EH (cell line): Measurements from ENCODE around the gene TNFAIP2.
"Not testable (repeated sequence)": the region's sequence is repeated elsewhere in the genome, so short reads cannot be mapped to it uniquely, and the experiment has no call there.

Source experiments
- DNase-seq: peaks from one replicate; pipeline ENCODE4 v3.0.0-alpha.2; 2015; ENCODE audit warnings: low read depth

The TNFAIP2 gene

DNA sequence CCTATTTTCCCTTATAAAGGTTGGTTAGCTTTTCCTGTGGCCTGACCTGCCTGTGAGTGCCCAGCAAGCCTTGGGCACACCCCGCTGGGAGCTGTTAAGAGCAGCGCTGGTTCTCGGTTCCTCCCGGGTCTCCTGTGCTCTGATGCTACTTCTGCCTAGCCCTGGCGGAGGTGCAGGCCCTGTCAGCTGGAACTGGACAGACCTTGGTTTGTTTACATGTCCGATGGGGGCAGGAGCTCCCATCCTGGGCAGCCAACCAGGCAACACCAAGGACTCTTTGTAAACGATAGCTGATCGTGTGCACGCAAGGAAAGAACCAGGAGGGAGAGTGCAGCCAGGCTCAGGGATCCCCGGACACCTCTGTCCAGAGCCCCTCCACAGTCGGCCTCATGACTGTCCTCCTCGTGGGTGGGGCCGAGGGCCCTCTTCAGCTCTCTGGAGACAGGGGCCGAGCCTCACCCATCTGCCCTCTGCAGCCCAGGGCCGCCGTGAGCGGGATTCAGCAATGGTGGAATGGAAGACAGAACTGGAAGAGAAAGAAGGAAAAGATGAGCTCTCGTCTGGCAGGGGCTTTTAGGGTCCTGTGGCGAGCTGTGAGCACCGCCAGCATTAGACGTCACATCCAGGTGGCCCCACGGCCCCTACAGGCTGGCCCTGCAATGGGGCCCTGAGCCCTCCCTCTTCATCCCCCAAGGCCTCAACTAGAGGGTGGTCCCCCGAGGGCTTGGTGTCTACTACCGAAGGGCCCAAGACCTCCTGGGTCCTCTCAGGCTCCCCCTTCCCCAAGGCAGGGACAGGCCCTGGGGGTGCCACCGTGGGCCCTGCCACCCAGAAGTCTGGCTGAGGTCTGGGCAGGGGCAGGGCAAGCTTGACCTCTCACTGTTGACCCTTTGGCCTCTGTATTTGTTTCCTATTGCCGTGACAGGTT, 12.3 kb downstream of the TNFAIP2 start:
- no peak for DNase-seq

DNA sequence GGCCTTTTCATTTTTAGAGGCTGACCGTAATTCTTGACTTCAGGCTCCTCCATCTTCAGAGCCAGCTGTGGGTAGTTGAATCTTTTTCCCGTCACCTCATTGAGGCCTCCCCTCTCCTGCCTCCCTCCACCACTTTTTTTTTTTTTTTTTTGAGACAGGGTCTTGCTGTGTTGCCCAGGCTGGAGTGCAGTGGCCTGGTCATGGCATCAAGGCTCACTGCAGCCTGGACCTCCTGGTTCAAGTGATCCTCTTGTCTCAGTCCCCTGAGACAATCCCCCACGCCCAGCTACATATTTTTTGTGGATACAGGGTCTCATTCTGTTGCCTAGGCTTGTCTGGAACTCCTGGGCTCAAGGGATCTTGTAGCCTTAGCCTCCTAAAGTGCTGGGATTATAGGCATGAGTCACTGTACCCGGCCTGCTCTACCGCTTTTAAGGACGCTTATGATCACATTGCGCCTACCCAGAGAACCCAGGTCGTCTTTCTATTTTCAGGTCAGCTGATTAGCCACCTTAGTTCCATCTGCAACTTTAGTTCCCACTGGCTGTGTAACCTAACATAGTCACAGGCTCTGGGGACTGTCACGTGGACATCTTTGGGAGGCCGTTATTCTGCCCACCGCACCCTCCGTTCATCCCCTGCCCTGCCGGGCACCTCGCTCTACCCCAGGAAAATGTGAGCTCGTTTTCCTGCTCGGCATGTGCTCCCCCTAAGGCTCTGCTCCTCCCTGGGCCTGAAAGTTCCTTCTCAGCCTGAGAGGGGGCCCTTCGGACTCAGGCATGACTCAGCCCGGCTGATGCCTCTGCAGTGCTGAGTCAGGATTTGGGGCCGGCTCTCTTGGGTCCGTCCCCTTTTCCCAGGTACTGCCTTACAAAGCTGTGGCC, 13.4 kb downstream of the TNFAIP2 start:
- peak; percentile 73 for DNase-seq

DNA sequence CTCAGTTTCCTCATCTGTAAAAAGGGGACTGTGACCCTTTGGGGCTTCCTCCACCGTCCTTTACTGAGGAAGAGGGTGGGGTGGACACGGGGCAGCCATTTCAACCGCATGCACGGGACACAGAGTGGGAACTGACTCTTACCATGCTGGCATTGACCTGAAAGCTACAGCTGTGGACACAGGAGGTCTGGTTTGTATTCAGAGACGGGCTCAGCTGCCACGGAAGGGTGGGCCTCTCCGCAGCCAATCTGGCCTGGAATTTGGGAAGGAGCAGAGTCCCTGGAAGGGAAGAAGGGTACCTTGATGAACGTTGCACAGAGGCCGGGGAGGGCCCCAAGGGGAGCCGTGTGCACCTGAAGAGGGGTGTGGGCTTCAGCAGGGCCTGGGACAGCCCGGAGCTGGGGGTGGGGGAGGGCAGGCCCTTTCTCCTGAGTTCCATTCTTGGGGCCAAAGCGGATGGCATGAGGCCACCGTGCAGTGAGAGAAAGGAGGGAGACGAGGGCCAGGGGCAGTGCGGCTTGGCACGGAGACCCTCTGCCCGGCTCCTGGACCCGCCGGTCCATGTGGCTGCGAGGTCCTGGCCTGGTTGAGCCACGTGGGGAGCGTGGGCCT, 14.5 kb downstream of the TNFAIP2 start:
- DNase-seq, result no peak

DNA sequence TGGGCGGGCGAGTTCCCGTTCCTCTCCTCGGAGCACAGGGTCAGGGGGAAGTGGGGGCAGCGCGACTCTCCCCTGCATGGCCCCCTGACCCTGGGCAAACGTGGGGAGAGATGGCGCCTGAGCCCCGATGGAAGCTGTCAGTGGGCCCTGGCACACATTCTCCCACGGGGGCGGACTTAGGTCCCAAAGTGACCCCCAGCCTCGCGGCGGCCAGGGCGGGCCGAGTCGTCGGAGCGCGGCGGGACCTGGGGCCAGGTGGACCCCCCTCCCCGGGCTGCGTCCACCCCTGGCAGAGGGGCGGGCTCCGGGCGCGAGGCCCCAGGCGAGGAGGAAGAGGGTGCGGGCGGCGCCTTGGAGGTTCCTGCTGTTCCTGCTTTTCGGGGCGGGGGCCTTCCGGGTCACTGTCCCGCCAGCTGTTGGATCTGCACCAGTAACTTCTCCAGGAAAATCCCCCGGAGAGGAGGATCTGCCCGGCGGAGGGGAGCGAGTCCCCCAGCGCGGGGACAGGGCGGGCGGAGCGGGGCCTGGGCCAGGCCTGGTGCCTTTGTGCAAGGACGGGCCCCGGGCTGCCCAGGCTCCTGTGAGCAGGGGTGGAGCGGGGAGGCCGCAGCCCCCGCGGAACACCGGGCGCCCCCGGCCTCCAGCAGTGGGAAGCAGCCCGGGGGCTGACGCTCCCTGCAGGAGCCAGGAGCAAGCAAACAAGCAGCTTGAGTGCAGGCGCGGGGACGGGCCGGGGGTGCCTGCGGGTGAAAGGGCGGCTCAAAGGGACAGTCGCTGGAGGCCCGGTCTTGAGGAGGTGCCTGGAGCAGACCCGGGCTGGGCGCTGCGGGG, 15.3 kb downstream of the TNFAIP2 start:
- no peak for DNase-seq

DNA sequence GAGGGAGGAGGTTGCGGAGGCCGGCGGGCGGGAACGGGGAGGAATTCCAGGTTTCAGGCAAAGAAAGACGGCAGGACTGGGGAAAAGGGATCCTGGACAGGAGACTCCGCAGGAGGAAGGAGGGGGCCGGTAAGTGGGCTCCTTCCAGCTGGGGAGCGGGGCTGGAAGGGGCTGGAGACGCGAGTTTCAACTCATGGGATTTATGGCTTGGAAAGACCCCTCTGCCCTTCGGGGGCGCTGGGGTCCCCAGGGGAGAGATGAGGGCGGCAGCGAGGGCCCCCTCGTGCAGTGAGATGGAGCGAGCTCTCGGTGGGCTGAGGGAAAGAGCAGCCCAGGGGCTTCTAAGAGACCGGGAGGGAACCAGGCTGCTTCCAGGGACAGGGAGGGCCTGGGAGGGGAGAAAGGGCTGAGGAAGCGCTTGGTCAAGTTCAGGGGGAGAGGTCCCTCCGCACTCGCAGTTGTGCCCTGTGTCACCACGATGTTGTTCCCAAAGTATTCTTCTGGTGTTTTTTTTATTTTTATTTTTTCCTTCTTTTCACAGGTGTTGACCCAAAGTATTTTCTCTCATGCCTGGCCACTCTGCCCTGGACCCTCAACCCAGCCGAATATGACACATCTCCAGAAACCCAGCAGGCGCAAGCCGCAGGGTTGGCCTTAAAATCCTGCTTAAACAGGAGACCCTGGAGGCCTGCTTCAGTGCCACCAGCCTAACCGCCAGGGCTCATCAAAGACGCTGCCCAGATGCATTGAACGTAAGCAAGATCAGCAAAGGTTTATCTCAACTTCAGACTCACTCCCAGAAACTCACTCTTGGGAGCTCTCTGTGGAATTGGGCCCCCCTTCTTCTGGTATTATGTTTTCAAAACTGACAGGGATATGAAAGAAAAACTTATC, 16.1 kb downstream of the TNFAIP2 start:
- DNase-seq, result no peak

DNA sequence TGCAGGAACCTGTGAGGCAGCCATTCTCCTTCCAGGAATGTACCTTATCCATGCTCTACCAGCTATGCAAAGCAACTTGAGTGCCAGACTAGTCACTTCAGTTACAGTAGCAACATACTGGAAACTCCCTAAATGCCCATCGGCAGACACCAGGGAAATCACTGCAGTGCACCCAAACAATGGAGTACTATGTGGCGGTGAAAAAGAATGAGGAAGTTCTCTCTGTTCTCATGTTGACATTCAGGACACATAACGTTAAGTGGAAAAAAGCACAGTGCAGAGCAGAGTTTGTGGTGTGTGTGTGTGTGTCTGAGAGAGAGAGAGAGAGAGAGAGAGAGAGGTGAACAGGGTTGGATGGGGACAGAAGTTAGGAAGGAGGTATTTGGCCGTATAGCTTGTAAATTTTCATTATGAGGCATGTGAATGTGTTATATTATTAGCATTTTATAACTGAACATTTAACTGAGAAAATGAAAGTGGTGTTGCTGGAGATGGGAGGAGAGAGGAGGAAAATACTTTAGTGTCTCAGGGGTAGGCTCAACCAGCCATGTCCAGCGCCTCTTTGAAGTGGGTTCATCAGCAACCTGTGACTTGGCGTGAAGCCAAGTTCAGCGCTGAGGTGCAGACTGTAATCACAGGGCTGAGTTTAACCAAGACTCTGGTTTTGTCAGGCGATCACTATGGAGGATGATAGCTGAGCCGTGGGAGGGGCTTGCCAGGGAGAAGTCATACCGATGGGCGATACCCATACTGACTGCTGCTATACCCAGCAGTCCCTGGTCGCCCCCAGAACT, 17.3 kb downstream of the TNFAIP2 start:
- DNase-seq, result no peak

DNA sequence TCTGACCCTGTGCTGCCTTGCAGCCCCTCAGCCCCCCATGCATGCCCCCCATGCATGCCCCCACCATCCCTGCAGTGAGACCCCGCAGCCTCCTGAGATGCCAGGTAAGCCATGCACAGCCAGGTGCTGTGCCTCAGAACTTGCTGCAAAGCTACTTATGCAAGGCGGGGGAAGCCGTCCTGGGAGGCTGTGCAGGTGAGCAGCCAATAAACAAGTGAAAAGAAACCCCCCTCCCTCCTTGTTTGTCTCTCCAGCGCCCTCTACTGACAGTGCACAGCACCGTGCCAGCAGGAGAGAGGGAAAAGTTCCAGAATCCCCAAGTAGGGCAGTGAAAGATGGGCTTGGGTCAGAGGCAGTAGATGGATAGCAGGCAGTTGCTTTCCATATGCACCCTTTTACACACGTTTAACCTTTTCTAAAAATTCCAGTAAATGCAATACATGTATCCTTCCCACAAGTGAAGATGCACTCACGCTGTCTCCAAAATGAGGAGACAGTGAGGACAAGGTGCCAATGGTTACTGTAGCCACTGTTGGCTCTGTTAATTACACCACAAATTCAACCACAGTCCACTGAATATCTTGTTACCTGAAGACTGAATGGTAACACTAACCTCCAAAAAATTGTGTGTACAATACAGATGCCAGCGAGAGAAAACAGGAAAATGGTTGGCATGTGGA, 18.0 kb downstream of the TNFAIP2 start:
- peak; percentile 41 for DNase-seq

DNA sequence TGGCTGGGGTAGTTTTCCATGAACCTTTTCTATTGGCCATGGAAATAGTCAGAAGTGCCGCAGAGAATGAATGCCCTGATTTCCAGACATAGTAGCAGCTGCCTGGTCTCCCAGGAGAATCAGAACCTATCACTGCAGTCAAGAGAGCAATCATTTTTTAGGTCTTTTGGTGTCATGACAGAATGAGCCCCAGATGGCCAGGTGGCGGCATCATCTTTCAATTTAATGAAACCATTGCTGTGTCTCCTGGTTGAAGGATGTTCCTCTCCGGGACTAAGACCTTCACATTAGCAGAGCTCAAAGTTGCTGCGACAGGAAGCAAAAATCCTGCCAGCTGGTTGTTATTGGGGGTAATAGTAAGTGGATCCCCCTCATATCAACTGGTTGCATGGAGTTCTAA, 18.8 kb downstream of the TNFAIP2 start:
- no peak for DNase-seq

DNA sequence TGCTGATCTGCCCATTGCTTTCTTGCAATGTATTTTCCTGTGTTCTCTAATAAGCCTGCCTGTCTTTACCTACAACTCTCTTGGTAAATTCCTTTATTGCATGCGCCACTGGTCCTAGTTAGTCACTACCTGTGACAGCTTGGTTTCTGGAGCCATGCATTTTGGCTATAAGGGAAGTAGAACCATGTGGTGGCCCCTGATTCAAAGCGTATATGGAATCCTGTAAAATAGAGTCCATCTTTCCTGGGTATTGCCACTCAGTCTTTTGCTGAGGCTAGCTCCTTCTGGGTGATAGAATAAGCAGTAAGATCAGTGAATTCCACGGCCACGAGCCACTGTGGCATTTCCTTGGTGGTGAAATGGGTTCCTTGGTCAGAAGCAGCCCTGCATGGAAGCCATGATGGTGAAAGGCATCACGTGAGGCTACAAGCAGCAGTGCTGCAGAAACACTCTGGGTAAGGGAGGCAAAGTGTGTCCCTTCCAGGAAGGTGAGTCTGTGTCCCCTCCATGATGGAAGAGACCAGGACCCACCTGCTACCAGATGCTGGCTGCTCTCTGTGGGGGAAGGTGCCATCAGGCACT, 19.6 kb downstream of the TNFAIP2 start:
- peak; percentile 48 for DNase-seq

DNA sequence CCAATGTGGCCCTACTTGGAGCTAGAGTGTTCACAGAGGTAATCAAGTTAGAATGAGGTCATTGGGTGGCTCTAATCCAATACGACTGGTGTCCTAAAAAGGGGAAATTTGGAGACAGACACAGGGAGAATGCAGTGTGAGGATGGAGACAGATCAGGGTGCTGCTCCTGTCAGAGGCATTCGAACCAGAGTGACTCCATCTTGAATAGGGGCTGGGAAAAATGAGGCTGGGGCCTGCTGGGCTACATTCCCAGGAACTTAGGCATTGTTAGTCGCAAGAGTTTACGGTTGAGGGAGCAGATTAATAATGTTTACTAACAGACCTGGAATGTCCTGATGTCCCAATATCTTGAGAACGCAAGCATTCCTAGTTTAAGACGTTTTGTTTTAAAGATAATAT, 20.2 kb downstream of the TNFAIP2 start:
- DNase-seq, result peak; percentile 58

DNA sequence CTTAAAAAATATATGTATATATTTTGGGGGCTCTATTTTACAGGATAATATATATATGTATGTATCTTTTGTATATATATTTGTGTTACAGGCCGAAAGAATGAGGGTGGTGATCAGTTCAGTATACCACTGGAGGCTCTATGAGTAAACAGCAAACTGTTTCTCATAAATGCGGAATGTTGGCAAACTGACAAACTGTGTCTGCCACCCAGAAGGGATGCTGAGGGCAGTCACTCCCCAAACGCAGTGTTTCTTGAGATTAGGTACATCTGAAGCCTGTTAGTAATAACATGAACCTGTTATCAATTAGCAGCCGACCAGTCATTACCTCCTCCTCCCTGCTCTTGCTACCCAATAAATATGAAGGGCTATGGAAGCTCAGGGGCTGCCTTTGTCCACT, 20.8 kb downstream of the TNFAIP2 start:
- peak; percentile 84 for DNase-seq

DNA sequence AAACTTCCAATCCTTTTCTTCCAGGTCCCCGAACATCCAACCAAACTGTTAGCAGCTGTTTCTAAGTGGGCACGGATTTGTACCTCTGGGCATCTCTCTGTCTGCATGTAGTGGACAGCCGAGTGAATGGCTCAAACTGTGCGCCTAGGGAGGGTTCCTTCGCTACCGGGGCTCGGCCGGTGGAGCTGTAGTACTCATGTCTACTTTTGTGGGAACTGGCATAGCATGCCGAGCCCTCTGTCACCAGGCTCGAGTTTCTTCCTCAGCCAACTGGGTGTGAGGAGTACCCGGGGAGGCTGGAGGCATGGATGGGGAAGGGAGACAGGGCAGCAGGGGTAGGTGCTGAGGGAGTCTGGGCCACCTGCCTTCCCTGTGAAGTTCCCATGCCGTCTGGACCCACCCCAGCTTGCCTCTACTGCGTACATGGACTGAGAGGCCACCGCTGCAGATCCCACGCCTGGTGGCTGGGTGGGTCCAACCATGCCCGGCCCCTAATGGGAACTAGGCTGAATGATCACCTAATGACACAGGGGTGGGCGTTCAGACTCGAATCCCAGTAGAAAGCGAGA, 23.0 kb downstream of the TNFAIP2 start:
- no peak for DNase-seq

DNA sequence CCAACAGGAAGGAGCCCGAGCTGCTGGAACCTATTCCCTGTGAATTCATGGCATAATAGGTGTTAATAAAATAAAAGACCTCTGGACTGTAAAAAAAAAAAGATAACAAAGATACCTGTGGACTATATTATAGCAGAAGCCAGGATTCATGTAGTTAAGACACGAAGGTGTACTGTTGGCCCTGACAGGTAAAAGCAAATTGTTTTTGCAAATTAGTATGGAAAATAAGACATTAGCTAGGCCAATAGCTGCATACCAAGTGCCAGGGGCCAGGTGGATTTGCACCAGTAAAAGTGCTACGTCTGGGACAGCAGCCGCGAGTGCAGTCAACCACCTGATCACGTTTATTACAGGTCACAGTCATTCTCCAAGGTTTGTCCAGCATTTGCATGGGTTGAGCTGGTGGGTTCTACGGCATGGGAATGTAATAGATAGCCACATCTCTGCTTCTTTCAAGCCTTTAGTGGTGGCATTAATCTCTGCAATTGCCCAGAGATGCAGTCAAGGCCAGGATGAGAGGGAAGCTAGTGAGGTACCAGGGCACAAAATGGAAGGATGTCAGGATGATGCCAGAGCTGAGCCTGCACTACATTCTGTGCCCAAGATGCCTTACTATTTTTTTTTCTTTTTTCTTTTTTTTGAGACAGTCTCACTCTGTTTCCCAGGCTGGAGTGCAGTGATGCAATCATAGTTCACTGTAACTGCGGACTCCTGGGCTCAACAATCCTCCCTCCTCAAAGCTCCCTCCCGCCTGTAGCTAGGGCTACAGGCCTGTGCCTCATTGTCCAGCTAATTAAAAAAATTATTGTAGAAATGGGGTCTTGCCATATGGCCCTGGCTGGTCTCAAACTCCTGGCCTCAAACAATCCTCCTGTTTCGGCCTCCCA, 26.3 kb downstream of the TNFAIP2 start:
- DNase-seq, result no peak

DNA sequence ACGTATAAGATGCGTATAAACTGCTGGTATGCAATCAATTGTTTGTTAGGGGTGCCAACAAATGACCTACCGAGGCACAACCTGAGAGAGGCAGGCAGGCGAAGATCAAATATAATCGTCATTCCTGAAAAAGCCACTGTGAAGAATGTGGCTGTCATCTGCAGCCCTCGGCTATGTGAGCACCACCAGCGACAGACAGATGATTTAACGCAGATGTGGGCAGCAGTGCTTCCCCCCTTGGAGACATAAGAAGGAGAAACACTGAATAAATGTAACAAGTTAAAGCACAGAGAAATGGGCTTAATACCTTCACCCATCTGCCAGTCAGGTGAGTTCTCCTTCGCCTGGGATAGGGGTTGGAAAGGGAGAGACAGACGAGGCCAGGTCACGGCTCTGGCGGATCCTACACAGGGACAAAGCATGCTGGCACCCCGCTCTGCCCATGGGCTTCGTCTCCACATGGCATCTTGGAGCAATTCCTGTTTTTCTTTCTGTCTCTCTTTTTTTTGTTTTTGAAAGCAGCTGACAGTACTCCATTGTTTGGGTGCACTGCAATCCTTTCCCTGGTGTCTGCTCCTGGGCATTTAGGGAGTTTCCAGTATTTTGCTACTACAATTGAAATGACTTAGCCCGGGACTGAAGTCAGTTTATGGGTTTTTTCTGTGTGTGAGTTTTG, 28.1 kb downstream of the TNFAIP2 start:
- DNase-seq, result no peak

DNA sequence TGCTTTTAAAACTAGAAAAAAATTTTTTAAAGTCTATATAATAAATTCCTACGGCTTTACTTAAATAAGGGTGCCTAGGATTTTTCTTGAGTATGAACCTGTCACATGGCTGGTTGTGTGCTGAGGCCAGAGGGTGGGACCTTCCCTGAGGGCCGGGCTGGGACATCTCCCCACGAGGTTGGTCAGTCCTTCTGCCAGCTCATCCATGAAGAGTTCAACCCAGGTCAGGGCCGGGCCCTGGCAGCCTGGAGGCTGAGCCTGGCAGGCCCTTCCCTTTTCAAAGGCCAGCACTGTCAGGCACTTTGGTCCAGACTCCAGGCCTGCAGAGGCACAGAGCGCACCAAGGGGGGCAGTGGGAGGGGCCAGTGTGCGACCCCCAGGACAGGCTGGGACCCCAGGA, 31.7 kb downstream of the TNFAIP2 start:
- peak; percentile 71 for DNase-seq

DNA sequence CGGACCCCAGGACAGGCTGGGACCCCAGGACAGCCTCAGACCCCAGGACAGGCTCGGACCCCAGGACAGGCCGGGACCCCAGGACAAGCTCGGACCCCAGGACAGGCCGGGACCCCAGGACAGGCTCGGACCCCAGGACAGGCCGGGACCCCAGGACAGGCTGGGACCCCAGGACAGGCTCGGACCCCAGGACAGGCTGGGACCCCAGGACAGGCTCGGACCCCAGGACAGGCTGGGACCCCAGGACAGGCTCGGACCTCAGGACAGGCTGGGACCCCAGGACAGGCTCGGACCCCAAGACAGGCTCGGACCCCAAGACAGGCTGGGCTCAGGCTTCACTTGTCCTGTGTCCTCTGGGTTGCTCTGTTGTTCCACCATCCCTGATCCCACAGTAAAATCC, 32.2 kb downstream of the TNFAIP2 start:
- DNase-seq, result not testable (repeated sequence)
